CD14-positive monocyte (primary cell): ENCODE data around the gene ZNF365. TPM values are rescaled to one million over a fixed set of nuclear protein-coding genes. Genes with fewer than 3 reads are reported as not detected.

Experiments used
- DNase-seq, 3 donors: peaks; one replicate each; pipeline ENCODE4 v3.0.0-alpha.2; 2011 to 2022
- H2AFZ ChIP-seq: 2 replicates; pipeline ENCODE4 v1.6.0; 2012; ENCODE audit warnings: mild to moderate bottlenecking, low read depth, low read length, inconsistent platforms; ENCODE audit not compliant: insufficient read depth, poor library complexity, severe bottlenecking
- H3K27ac ChIP-seq, 2 donors: 1 replicate in 1 of 2; 2 replicates in 1 of 2; pipeline ENCODE4 v1.5.1; 2012 to 2013; ENCODE audit warnings: low read length in 2 of 2, control low read depth in 1 of 2, inconsistent platforms in 1 of 2, low read depth in 1 of 2, mild to moderate bottlenecking in 1 of 2
- H3K27me3 ChIP-seq, 2 donors: one replicate each; pipeline versions ENCODE4 v1.6.0 to v1.6.1; 2011 to 2013; ENCODE audit warnings: low read length in 2 of 2; ENCODE audit not compliant: control insufficient read depth in 2 of 2, insufficient read depth in 2 of 2
- H3K36me3 ChIP-seq, 2 donors: replicated peaks in 1 of 2; 1 replicate in 1 of 2; 2 replicates in 1 of 2; pipeline versions ENCODE4 v1.5.1 to v1.6.1; 2012 to 2013; ENCODE audit warnings: low read length in 2 of 2, control low read depth in 1 of 2, inconsistent platforms in 1 of 2, mild to moderate bottlenecking in 1 of 2; ENCODE audit not compliant: insufficient read depth in 2 of 2, control insufficient read depth in 1 of 2
- H3K4me1 ChIP-seq, 2 donors: 1 replicate in 1 of 2; 2 replicates in 1 of 2; pipeline versions ENCODE4 v1.5.1 to v1.6.1; 2012 to 2013; ENCODE audit warnings: low read length in 2 of 2, control low read depth in 1 of 2, inconsistent platforms in 1 of 2, mild to moderate bottlenecking in 1 of 2, moderate library complexity in 1 of 2; ENCODE audit not compliant: insufficient read depth in 2 of 2, control insufficient read depth in 1 of 2
- H3K4me2 ChIP-seq: replicated peaks from 2 replicates; pipeline ENCODE3; 2012; ENCODE audit warnings: low read length, moderate library complexity, mild to moderate bottlenecking; ENCODE audit not compliant: poor library complexity, severe bottlenecking; ENCODE audit errors: extremely low read depth
- H3K4me3 ChIP-seq, 3 experiments: fragments of 200-600 bp in 1 of 3; sonication (generic) in 1 of 3; replicated peaks in 1 of 3; 1 replicate in 2 of 3; 2 replicates in 1 of 3; pipeline ENCODE4 v1.5.1; 2011 to 2013; ENCODE audit warnings: low read length in 3 of 3, mild to moderate bottlenecking in 3 of 3, control low read depth in 2 of 3, low read depth in 2 of 3, inconsistent platforms in 1 of 3, moderate library complexity in 1 of 3
- H3K79me2 ChIP-seq: 2 replicates; pipeline ENCODE4 v1.6.0; 2012; ENCODE audit warnings: mild to moderate bottlenecking, control low read depth, inconsistent platforms, low read length, moderate library complexity; ENCODE audit not compliant: insufficient read depth
- H3K9ac ChIP-seq: 2 replicates; pipeline ENCODE4 v1.6.0; 2017; ENCODE audit warnings: low read length, mild to moderate bottlenecking; ENCODE audit not compliant: insufficient read depth, poor library complexity, severe bottlenecking
- H3K9me3 ChIP-seq, 2 donors: replicated peaks in 1 of 2; 1 replicate in 1 of 2; 2 replicates in 1 of 2; pipeline versions ENCODE4 v1.5.1 to v1.6.1; 2012 to 2013; ENCODE audit warnings: low read length in 2 of 2, control low read depth in 1 of 2; ENCODE audit not compliant: control insufficient read depth in 1 of 2, insufficient read depth in 1 of 2
- H4K20me1 ChIP-seq: 2 replicates; pipeline ENCODE4 v1.6.0; 2012; ENCODE audit warnings: mild to moderate bottlenecking, low read length, control low read depth, moderate library complexity; ENCODE audit not compliant: insufficient read depth
- H3K27ac Mint-ChIP-seq, 7 donors: one replicate each; pipeline ENCODE4 v1.8.0; 2020; ENCODE audit warnings: mild to moderate bottlenecking in 7 of 7, mixed read lengths in 7 of 7, moderate library complexity in 6 of 7, inconsistent platforms in 2 of 7
- H3K27me3 Mint-ChIP-seq, 3 donors: one replicate each; pipeline ENCODE4 v1.8.0; 2021 to 2022; ENCODE audit warnings: low read depth in 3 of 3, mild to moderate bottlenecking in 3 of 3, mixed read lengths in 3 of 3, moderate library complexity in 3 of 3, inconsistent platforms in 1 of 3
- H3K36me3 Mint-ChIP-seq, 2 donors: one replicate each; pipeline ENCODE4 v1.8.0; 2020; ENCODE audit warnings: mixed read lengths in 2 of 2, inconsistent platforms in 1 of 2, mild to moderate bottlenecking in 1 of 2
- H3K4me1 Mint-ChIP-seq: one replicate; pipeline ENCODE4 v1.8.0; 2020; ENCODE audit warnings: mild to moderate bottlenecking, mixed read lengths
- H3K4me3 Mint-ChIP-seq, 2 donors: one replicate each; pipeline ENCODE4 v1.8.0; 2020; ENCODE audit warnings: mild to moderate bottlenecking in 2 of 2, mixed read lengths in 2 of 2, moderate library complexity in 1 of 2
- H3K9me3 Mint-ChIP-seq, 7 donors: one replicate each; pipeline ENCODE4 v1.8.0; 2020 to 2022; ENCODE audit warnings: mixed read lengths in 7 of 7, mild to moderate bottlenecking in 6 of 7, moderate library complexity in 6 of 7, inconsistent platforms in 2 of 7
- CTCF ChIP-seq: fragments of 200-600 bp; IDR thresholded peaks from one replicate; pipeline ENCODE4 v1.8.0; 2022; ENCODE audit warnings: antibody characterized with exemption, mild to moderate bottlenecking
- WGBS: methylation state at CpG from one replicate; pipeline ENCODE4 v1.1.5; 2013; ENCODE audit warnings: missing lambda C conversion rate; ENCODE audit not compliant: insufficient coverage; 5-methylcytosine and 5-hydroxymethylcytosine counted together
- intact Hi-C, 2 donors: fragments of 100-400 bp; cut with micrococcal nuclease; formaldehyde crosslinking; loops; one replicate each; pipeline versions ENCODE4 v1.15.0 to v1.15.1; 2023
- polyA plus RNA-seq, 3 donors: library from polyadenylated mRNA; depleted of rRNA in 1 of 3; unstranded in 2 of 3; stranded (reverse) in 1 of 3; fragments of 300-500 nt in 2 of 3; fragments of >200 nt in 1 of 3; fragmentation: Illumina TruSeq in 2 of 3; gene quantifications; 1 replicate in 2 of 3; 2 replicates in 1 of 3; pipeline ENCODE4 v1.2.3, GENCODE V29; 2012 to 2021

Gene ZNF365
- polyA plus RNA-seq, 3 donors = not detected

DNA sequence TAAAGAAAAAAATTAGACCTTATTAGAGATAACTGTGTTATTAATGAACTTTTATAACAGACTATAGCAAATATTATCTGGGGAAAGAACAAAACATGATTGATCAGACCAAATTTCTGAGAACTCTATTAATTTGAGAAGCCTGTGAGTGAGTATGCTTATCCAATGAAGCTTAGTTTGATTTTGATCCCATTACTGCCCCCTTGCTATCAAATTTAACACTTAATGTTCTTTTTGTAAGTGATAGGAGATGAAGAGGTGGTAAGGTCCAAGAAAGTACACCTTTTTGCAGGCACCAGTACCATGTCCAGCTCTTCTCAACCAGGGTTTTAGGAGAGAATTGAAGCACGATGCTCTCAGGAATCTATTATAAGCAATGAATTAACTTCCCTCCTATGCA is 49.9 kb downstream of the ZNF365 start:
- no peak overlapping the region for H3K9ac ChIP-seq
- H2AFZ ChIP-seq = no peak overlapping the region
- H3K27me3 ChIP-seq = no peaks in the 10 kb centered on the region
- Mint-ChIP-seq H3K9me3 (peaks cover 0 to 13% (median 9%) of the 10 kb centered on the region in 7 donors), H3K4me3 (no peak overlapping the region), H3K36me3 (no peaks in the 10 kb centered on the region), H3K27me3 (peaks cover 0 to 3% (median 2%) of the 10 kb centered on the region in 3 donors), H3K4me1 (no peaks in the 10 kb centered on the region), H3K27ac (no peak overlapping the region)
- H3K4me1 ChIP-seq = no peaks in the 10 kb centered on the region
- WGBS = no CpG with 5 or more reads among the region's 1 CpG
- no peaks in the 10 kb centered on the region for H3K79me2 ChIP-seq
- H3K36me3 ChIP-seq = no peaks in the 10 kb centered on the region
- H3K4me3 ChIP-seq = no peak overlapping the region
- DNase-seq = no peak
- no peak overlapping the region for H3K27ac ChIP-seq
- intact Hi-C loops = loop anchor here in 1 of 2 donors (10.0 kb wide), 1 partner anchor 671 kb away; no protein-coding TSS in a partner anchor
- no peaks in the 10 kb centered on the region for H4K20me1 ChIP-seq
- TF ChIP-seq CTCF = no peak
- H3K4me2 ChIP-seq = no peak overlapping the region
- H3K9me3 ChIP-seq = peaks cover 5 to 8% of the 10 kb centered on the region in 2 donors

DNA sequence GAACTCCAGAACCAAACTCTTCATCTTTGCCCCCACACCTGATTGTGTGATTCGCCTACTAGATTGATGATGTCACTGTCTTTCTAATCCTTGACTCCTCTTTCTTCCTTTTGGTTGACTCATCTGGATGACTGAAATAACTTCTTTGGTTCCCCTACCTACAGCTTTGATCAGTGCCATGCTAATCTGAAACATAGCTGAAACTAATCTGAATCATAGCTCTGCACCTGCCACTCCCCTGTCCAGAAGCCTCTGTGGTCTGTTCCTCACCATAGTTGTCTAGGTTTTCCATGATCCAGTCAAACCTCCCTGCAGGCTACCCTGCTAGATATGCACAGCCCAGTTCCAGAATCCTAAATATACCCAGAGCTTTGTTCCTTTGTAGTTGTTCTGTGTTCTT is 51.9 kb downstream of the ZNF365 start:
- H3K36me3 Mint-ChIP-seq = no peaks in the 10 kb centered on the region
- H3K79me2 ChIP-seq = no peaks in the 10 kb centered on the region
- no peak overlapping the region for H3K4me3 Mint-ChIP-seq
- H3K36me3 ChIP-seq = no peaks in the 10 kb centered on the region
- H3K9me3 ChIP-seq = peaks cover 5 to 8% of the 10 kb centered on the region in 2 donors
- no peak overlapping the region for H3K27ac Mint-ChIP-seq
- no peaks in the 10 kb centered on the region for H3K4me1 Mint-ChIP-seq
- H3K4me3 ChIP-seq = no peak overlapping the region
- intact Hi-C loops = loop anchor here in 1 of 2 donors (10.0 kb wide), 1 partner anchor 669 kb away; no protein-coding TSS in a partner anchor
- peaks cover 0 to 13% (median 9%) of the 10 kb centered on the region in 7 donors for H3K9me3 Mint-ChIP-seq
- no peak for DNase-seq
- peaks cover 0 to 3% (median 2%) of the 10 kb centered on the region in 3 donors for H3K27me3 Mint-ChIP-seq
- H3K4me1 ChIP-seq = no peaks in the 10 kb centered on the region
- H4K20me1 ChIP-seq = no peaks in the 10 kb centered on the region
- no peak overlapping the region for H3K4me2 ChIP-seq
- no peak overlapping the region for H2AFZ ChIP-seq
- 100% methylated on average over 1 of the region's 1 CpG for WGBS
- H3K27ac ChIP-seq = no peak overlapping the region
- no peak for TF ChIP-seq CTCF
- no peaks in the 10 kb centered on the region for H3K27me3 ChIP-seq
- H3K9ac ChIP-seq = no peak overlapping the region
